ENCODE measurements around the gene ABCB7.

DNA sequence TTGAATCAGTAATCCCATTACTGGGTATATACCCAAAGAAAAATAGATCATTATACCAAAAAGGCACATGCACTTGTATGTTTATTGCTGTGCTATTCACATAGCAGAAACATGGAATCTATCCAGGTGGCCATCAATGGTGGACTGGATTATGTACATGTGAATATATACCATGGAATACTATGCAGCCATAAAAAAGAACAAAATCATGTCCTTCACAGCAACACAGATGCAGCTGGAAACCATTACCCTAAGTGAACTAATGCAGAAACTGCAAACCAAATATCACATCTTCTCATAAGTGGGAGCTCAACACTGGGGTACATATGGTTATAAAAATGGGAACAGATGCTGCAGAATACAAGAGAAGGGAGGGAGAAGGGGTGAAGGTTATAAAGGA is 110.7 kb downstream of the ABCB7 start:
- TF ChIP-seq ZNF70 (CRISPR knock-in tag; IDR thresholded peaks at IDR 0.05), result no peak
- TF ChIP-seq SNAI2 (CRISPR knock-in tag; IDR thresholded peaks at IDR 0.05), result no peak
- TF ChIP-seq, protein P1, sequence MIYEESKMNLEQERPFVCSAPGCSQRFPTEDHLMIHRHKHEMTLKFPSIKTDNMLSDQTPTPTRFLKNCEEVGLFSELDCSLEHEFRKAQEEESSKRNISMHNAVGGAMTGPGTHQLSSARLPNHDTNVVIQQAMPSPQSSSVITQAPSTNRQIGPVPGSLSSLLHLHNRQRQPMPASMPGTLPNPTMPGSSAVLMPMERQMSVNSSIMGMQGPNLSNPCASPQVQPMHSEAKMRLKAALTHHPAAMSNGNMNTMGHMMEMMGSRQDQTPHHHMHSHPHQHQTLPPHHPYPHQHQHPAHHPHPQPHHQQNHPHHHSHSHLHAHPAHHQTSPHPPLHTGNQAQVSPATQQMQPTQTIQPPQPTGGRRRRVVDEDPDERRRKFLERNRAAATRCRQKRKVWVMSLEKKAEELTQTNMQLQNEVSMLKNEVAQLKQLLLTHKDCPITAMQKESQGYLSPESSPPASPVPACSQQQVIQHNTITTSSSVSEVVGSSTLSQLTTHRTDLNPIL (CRISPR knock-in tag; IDR thresholded peaks at IDR 0.05; ENCODE audit: low read depth), result no peak
- no peak for TF ChIP-seq RARB (CRISPR knock-in tag; IDR thresholded peaks at IDR 0.05)
- no peak for TF ChIP-seq OSR1 (CRISPR knock-in tag; IDR thresholded peaks at IDR 0.05)

Measured in SK-N-SH treated with all-trans-retinoic acid at 6 μM for 48 hours (cell line).